ENCODE measurements around the gene SLC22A12.
A peak's percentile ranks its signal among the peaks of the same experiment; 100 is the strongest.

The SLC22A12 gene

DNA sequence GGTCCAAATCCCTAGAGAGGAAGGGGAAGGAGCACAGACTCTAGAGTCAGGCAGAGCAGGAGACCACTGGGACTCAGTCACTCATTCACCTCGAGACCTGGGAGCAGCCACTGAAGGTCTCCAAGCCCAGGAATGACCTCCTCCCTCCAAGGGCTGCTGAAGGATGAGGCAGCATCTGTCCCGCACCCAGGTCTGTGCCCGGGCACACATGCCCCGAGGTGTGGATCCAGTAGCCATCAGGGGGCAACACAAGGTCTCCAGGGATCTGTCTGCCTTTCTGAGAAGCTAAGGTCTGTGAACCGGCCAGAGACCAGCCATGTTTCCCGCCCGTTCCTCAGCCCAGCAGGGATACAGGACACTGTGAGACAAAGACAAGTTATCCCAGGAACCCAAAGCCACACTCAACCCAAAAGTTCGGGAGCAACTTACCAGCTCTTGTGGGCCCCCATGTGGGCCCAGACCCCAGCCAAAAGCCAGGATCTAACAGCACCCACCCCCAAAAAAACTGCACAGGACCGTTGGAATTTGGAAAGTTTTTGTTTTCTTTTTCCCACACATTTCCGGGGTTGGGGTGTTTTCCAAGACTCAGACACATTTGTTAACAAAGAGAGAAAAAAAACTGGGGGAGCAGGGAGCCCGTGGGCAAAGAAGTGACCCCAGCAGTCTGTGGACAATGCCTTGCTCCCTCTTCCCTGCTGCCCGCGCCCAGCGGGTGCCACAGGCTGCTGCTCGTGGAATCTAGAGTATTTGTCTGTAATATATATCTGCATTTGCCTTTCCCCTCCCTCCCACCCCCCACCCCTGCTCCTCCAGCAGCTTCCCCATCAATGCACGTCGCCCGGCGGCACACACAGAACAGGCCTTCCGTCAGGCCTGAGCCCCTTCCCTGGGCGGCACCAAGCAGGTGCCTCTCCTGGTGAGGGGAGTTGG lies 14.9 kb downstream of the SLC22A12 start:
- no peak for DNase-seq

- DNase-seq = no peak
Observed at GRCh38 chr11:64606796-64607380, 15.9 kb downstream of the SLC22A12 start.

- DNase-seq = no peak
Observed at GRCh38 chr11:64607381-64607985, 16.5 kb downstream of the SLC22A12 start.

DNA sequence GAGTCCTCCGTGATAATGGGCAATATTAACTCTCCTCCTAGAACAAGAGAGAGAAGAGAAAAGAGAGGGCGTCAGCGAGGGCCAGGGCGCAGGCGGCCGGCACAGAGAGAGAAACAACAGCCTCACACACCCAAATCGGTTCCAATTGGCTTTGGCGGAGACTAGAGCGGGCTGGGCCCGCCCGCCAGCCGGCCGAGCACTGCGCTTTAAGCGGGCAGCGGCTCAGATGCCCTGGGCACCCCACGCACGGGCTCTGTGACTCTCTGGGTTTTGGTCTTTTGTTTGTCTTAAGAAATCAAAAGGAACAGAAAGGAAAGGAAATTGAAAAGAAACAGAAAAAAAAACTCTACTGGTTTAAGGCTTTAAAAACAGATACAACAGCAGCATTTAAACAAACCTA lies 17.0 kb downstream of the SLC22A12 start:
- DNase-seq = no peak

DNA sequence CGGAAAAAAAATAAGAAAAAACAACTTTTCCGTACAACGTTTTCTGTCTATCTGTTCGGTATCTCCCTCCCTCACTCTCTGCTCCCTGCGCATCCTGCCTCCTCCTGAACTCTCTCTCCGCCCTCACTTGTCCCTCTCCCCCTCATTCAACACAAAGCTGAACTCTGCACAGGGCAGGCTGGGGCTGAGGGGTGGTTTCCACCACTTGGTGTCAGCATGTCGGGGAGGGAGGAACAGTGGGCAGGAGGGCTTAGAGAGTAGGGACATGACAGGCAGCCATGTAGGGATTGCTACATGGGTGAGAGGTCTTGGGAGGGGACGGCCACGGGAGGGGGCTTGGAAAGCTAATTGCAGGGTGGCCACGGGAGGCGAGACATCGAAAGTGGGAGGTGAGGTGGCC lies 17.6 kb downstream of the SLC22A12 start:
- no peak for DNase-seq

DNA sequence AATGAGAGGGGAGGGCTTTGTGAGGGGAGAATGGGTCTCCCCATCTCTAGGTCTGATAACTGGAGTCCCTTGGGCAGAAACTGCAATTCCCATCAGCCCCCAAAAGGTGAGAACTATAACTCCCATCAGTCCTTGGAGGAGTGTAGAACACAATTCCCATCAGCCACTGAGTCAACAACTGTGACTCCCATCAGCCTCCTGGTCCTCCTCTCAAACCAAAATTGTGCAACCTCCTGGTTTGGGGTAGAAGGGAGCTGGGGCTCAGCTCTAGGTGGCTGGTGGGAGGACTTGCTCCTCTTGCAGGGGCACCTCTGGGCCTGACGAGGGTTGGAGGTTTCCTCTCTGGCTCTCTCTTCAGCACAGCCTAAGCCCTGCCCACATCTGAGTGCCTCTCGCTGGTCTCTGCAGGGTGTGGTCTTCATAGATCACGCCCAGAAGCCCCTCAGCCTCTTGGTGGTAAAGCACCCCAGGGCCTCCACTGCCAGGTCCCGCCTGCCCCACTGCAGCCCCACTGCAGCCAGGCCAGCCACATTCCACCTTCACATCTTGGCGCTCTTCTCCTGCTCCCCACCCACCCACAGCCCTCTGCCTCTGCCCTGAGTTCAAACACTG lies 18.5 kb downstream of the SLC22A12 start:
- DNase-seq = no peak

DNA sequence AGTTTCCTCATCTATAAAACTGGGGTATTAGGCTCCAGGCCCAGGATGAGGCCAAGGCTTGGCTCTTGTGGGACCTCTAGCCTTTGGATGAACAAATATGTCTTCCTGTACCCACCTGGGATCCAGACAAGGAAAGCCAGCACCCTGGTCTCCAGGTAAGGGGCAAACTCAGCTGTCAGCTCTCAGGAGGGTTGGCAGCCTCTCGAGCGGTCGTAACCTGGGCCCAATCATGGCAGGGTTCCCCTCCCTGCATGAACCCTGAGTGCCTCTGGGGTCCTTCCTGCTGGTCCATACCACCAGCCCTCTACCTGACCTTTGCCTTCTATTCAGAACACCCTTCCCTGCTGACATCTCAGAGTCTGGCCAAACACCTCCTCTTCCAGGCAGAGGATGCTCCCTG lies 19.6 kb downstream of the SLC22A12 start:
- DNase-seq = no peak

- DNase-seq = no peak
Observed at GRCh38 chr11:64611176-64611575, 20.2 kb downstream of the SLC22A12 start.

DNA sequence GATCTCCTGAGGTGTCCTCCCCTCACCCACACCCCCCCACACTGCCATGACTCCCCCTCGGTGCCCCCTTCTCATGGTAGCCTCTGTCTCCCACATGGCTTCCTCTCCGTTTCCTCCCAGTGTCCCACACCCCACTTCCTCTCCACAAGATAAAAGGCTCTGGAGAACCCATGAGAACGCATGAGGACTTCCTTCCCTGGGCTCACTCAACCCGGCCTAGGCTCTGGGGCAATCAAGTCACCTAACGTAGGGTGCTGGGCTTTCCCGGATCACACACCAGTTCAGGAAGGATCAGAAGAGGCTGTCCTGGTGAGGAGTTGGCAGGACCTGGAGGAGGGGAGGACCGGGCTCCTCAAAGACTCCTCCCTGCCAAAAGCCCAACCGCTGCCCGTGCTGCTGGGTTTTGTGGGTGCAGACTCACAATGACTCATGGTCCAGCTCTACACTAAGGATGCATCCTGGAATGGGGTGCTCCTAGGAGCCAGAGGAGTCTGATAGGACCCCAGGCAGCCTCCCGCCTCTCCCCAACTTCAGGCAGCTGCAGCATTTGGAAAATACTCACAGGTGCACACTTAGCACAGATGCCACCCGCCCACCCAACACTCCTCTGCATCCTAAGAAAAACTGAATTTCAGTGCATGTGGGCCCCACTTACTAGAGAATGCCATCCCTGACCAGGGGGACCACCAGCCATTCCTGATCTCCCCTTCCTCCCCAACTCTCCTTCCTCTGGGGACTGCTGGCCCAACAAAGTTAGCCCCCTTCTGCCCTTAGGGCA lies 21.0 kb downstream of the SLC22A12 start:
- no peak for DNase-seq

DNA sequence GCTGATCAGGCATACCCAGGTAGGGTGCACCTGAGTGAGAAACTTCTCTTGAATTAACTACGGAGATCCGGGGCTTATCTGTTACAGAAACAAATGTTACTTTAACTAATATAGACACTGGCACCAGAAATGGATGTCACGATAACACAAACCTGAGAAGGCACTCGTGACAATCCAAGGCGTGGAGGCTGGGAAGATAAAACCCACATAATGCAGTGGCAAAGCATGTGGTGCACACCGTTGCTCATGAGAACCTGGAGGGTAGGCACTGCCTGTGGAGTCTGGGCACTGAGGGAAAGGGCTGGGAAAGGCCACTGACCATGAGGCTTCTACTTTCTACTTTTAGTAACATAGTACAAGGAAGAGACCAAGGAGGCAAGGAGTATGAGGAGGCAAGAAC lies 22.6 kb downstream of the SLC22A12 start:
- no peak for DNase-seq

DNA sequence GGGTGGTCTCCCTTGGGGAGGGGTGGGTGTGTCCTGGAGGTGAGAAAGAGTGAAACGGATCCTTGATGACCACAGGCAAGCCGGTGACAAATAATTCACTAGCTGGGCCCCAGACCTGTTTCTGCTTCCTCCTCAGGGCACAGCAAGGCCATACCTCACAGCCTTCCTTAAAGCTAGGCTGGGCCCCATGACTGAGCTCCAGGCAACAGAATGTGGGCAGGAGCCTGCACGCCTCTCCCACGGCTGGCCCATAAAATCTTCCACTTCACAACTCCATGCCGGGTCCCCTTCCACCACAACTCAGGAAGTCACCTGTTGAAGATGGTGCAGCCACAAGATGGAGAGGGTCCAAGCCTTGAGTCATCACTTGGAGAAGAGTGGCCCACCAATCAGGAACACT lies 23.9 kb downstream of the SLC22A12 start:
- DNase-seq = no peak

GRCh38 chr11:64616817-64617216 lies 25.8 kb downstream of the SLC22A12 start:
- no peak for DNase-seq

GRCh38 chr11:64619196-64619595 lies 28.2 kb downstream of the SLC22A12 start:
- no peak for DNase-seq

DNA sequence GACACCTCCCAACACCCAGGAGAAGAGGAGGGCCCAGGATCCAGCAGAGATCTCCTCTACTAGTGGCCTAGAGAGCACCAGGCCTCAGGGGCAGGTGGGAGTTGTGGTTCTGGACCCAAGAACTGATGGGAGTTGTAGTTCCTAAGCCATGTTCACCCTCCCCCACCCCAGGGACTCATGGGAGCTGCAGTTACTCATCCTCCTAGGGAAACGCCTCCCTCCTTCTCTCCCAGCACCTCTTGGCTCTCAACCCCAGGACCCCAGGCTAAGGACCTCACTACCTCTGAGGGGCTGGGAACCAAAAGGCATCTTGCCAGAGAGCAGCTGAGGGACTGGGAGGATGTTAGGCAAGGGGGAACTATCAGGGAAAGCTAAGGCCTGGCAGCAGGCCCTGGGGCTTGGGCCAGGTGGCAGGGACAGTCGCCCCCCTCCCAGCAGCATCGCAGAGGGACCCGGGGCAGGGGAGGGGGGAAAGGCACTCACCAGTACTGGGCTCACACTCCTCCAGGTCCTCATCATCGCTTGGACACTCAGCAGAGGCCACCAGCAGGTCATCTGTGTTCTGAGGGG lies 28.9 kb downstream of the SLC22A12 start:
- no peak for DNase-seq

DNA sequence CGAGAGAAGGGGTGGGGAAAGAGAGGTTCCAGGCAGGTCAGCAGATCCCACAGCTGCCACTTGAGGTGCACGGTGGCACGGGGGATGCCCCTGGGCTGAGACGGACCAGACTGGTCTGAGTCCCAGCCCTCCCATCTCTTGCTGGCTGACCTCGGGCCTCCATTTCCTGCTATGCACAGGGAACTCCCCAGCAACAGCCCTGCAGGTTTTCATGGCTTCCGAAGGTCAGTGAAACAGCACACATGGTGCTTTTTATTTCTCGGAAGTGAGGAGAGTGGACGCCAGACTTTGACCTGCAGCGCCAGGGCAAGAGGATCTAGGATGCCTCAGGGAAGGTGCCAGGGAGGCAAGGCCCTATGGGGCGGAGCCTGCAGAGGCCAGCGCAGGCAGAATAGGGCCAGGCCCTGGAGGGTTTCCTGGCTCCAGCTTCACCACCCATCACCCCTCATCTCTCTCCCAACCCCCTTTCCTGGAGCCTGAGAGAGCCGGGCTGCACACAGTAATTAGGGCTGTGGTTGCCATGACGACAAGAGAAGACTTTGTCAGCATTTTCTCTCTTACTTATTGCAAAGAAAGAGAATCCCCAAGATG lies 29.5 kb downstream of the SLC22A12 start:
- no peak for DNase-seq

GRCh38 chr11:64621283-64622019 lies 30.4 kb downstream of the SLC22A12 start:
- DNase-seq = no peak

DNA sequence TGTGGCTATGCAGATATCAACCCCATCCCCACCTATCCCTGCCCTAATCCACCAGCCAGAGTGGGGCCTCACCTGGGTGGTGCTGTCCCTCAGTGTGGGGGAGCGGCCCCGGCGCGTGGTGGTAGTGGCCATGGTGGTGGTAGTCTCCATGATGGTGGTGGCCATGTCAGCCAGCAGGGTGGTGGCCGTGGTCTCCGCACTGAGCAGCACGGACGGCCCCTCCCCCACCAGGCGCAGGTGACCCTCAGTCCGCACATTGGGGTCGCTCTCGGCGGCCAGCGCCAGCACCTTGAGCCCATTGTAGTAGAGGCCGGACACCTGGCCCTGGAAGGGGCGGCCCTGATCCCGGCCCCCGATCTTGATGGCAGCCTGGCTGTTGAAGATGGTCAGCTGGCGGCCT lies 31.7 kb downstream of the SLC22A12 start:
- no peak for DNase-seq

DNA sequence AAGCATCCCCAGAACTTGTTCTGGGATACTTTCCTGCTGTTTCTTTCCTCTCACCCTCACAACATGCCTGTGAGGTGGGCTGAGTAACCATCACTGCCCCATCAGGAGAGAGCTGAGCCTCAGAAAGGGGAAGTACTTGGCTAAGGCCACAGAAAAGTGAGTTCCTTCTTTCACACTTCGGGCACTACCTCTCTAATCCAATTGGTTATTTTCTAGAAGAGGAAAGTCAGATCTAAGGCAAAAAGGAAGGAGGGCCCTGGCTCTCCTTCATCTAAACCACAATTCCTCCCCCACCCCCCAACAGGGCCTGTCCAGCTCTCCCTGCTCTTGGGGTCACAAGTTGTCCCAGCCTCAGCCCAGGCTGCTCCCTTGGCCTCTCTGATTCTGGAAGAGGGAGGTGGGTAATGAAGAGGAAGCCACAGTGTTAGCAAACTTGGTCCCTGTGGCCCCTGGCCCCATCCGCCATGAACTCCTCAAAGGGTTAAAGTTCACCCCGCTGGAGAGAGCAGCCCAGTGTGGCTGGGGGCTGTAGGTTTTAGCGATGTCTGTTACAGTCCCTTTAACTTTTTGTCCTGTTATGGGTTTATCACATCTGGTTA lies 34.0 kb downstream of the SLC22A12 start:
- no peak for DNase-seq

- no peak for DNase-seq
Observed at GRCh38 chr11:64626637-64627036, 35.6 kb downstream of the SLC22A12 start.

- DNase-seq = peak; percentile 73
Observed at GRCh38 chr11:64627371-64627770, 36.4 kb downstream of the SLC22A12 start.

DNA sequence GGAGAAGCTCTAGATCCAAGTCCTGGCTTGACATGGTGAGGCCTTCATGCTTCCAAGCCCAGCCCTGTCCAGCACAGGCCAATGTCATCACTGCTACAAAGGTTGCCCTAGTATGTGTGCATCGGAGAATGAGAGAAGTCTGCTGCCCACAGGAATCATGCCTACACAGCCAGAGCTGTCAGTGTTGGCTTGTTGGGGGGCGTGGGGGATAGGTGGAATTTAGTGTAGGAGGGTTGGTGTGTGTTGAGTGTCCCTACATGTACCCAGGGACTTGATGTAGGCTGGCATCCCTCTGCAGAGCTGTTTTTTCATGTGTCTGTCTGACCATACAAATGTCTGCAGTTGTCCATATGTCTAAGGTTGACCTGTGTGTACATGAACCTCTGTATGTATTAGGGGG lies 37.6 kb downstream of the SLC22A12 start:
- DNase-seq = no peak

Data from DMS 273 treated with DMSO at 0.1 percent for 48 hours (cell line).